H9 (cell line): ENCODE results near the gene CEP128. TPM values are rescaled to one million over a fixed set of nuclear protein-coding genes. Genes with fewer than 3 reads are reported as not detected.

ENCODE experiments used
- DNase-seq: peaks from one replicate; pipeline ENCODE4 v3.0.0-alpha.2; 2017
- H2AFZ ChIP-seq: one replicate; pipeline ENCODE4 v1.6.1; 2013; ENCODE audit warnings: mild to moderate bottlenecking, low read length, control low read depth, moderate library complexity
- H2AK5ac ChIP-seq: 2 replicates; pipeline ENCODE4 v1.6.1; 2013; ENCODE audit warnings: low read length, control low read depth, mixed read lengths; ENCODE audit not compliant: insufficient read length
- H2BK120ac ChIP-seq: one replicate; pipeline ENCODE4 v1.6.1; 2013; ENCODE audit warnings: low read depth, mild to moderate bottlenecking, low read length, control low read depth, inconsistent platforms; ENCODE audit not compliant: poor library complexity, severe bottlenecking
- H2BK12ac ChIP-seq: 2 replicates; pipeline ENCODE4 v1.6.1; 2013; ENCODE audit warnings: low read length, control low read depth, mixed read lengths, low read depth; ENCODE audit not compliant: insufficient read length
- H2BK15ac ChIP-seq: 2 replicates; pipeline ENCODE4 v1.6.1; 2013; ENCODE audit warnings: low read depth, low read length, control low read depth
- H2BK20ac ChIP-seq: one replicate; pipeline ENCODE4 v1.6.1; 2013; ENCODE audit warnings: low read depth, mild to moderate bottlenecking, low read length, control low read depth, inconsistent platforms; ENCODE audit not compliant: poor library complexity, severe bottlenecking
- H2BK5ac ChIP-seq: 2 replicates; pipeline ENCODE4 v1.6.1; 2013; ENCODE audit warnings: low read length, control low read depth, mixed read lengths; ENCODE audit not compliant: insufficient read length
- H3K14ac ChIP-seq: 2 replicates; pipeline ENCODE4 v1.6.1; 2013; ENCODE audit warnings: low read length, control low read depth; ENCODE audit not compliant: insufficient read depth
- H3K18ac ChIP-seq: 2 replicates; pipeline ENCODE4 v1.6.1; 2013; ENCODE audit warnings: low read depth, mild to moderate bottlenecking, mixed read lengths, low read length, control low read depth; ENCODE audit not compliant: insufficient read length
- H3K23ac ChIP-seq: 2 replicates; pipeline ENCODE4 v1.6.1; 2013; ENCODE audit warnings: low read length, control low read depth, mixed read lengths, low read depth; ENCODE audit not compliant: insufficient read length
- H3K23me2 ChIP-seq: 2 replicates; pipeline ENCODE4 v1.6.1; 2013; ENCODE audit warnings: low read depth, mild to moderate bottlenecking, mixed read lengths, low read length, control low read depth; ENCODE audit not compliant: insufficient read length, poor library complexity, severe bottlenecking
- H3K27ac ChIP-seq: 2 replicates; pipeline ENCODE4 v1.5.1; 2013; ENCODE audit warnings: low read length, control low read depth, mixed read lengths, low read depth; ENCODE audit not compliant: insufficient read length
- H3K27me3 ChIP-seq: 2 replicates; pipeline ENCODE4 v1.6.1; 2013; ENCODE audit warnings: low read length, control low read depth, inconsistent platforms; ENCODE audit not compliant: insufficient read depth
- H3K4ac ChIP-seq: 2 replicates; pipeline ENCODE4 v1.6.1; 2013; ENCODE audit warnings: low read depth, mild to moderate bottlenecking, control low read depth, inconsistent platforms, low read length, moderate library complexity
- H3K4me1 ChIP-seq: 2 replicates; pipeline ENCODE4 v1.6.1; 2013; ENCODE audit warnings: low read length, control low read depth, inconsistent platforms; ENCODE audit not compliant: insufficient read depth
- H3K4me2 ChIP-seq: 2 replicates; pipeline ENCODE4 v1.6.1; 2013; ENCODE audit warnings: low read length, control low read depth, mixed read lengths; ENCODE audit not compliant: insufficient read length, insufficient read depth
- H3K56ac ChIP-seq: 2 replicates; pipeline ENCODE4 v1.6.1; 2013; ENCODE audit warnings: low read depth, mild to moderate bottlenecking, mixed read lengths, low read length, control low read depth; ENCODE audit not compliant: insufficient read length
- H3K79me1 ChIP-seq: 2 replicates; pipeline ENCODE4 v1.6.1; 2013; ENCODE audit warnings: low read depth, mild to moderate bottlenecking, moderate library complexity, low read length, control low read depth, inconsistent platforms; ENCODE audit not compliant: insufficient read depth, poor library complexity, severe bottlenecking
- H3K79me2 ChIP-seq: 2 replicates; pipeline ENCODE4 v1.6.1; 2013; ENCODE audit warnings: low read length, control low read depth, inconsistent platforms; ENCODE audit not compliant: insufficient read depth
- H3K9ac ChIP-seq: 2 replicates; pipeline ENCODE4 v1.6.1; 2013; ENCODE audit warnings: low read length, control low read depth, mixed read lengths; ENCODE audit not compliant: insufficient read length; ENCODE audit errors: extremely low read depth
- H3K9me3 ChIP-seq: one replicate; pipeline ENCODE4 v1.6.1; 2013; ENCODE audit warnings: low read depth, low read length, inconsistent platforms; ENCODE audit not compliant: control insufficient read depth
- H3T11ph ChIP-seq: one replicate; pipeline ENCODE4 v1.6.1; 2013; ENCODE audit warnings: mild to moderate bottlenecking, low read length, control low read depth, inconsistent platforms
- H4K20me1 ChIP-seq: one replicate; pipeline ENCODE4 v1.6.1; 2013; ENCODE audit not compliant: control insufficient read depth, insufficient read length, insufficient read depth
- H4K5ac ChIP-seq: 2 replicates; pipeline ENCODE4 v1.6.1; 2013; ENCODE audit warnings: low read depth, mild to moderate bottlenecking, mixed read lengths, low read length, control low read depth; ENCODE audit not compliant: insufficient read length
- H4K8ac ChIP-seq: replicated peaks from 2 replicates; pipeline ENCODE4 v1.6.1; 2013; ENCODE audit warnings: low read length, control low read depth, mixed read lengths, low read depth; ENCODE audit not compliant: insufficient read length
- H4K91ac ChIP-seq: 2 replicates; pipeline ENCODE4 v1.6.1; 2013; ENCODE audit warnings: low read depth, mild to moderate bottlenecking, moderate library complexity, mixed read lengths, low read length, control low read depth; ENCODE audit not compliant: insufficient read length
- H3K27ac Mint-ChIP-seq, 3 experiments: 2 replicates in 2 of 3; 3 replicates in 1 of 3; pipeline ENCODE4 v1.8.0; 2020 to 2021; ENCODE audit warnings: mixed read lengths in 3 of 3, mild to moderate bottlenecking in 1 of 3, moderate library complexity in 1 of 3
- H3K27me3 Mint-ChIP-seq: 2 replicates; pipeline ENCODE4 v1.8.0; 2021; ENCODE audit warnings: low read depth, mild to moderate bottlenecking, moderate library complexity, mixed read lengths
- H3K36me3 Mint-ChIP-seq, 3 experiments: 2 replicates in 2 of 3; 3 replicates in 1 of 3; pipeline ENCODE4 v1.8.0; 2020 to 2021; ENCODE audit warnings: low read depth in 3 of 3, mixed read lengths in 3 of 3; ENCODE audit not compliant: insufficient read depth in 1 of 3
- H3K4me1 Mint-ChIP-seq, 2 experiments: 2 replicates each; pipeline ENCODE4 v1.8.0; 2020; ENCODE audit warnings: mixed read lengths in 2 of 2
- H3K4me3 Mint-ChIP-seq, 2 experiments: 2 replicates in 1 of 2; 3 replicates in 1 of 2; pipeline ENCODE4 v1.8.0; 2020 to 2021; ENCODE audit warnings: mild to moderate bottlenecking in 2 of 2, mixed read lengths in 2 of 2, moderate library complexity in 1 of 2
- H3K9me3 Mint-ChIP-seq, 2 experiments: 2 replicates in 1 of 2; 3 replicates in 1 of 2; pipeline ENCODE4 v1.8.0; 2020; ENCODE audit warnings: mild to moderate bottlenecking in 2 of 2, mixed read lengths in 2 of 2, moderate library complexity in 1 of 2
- CTCF ChIP-seq: fragments of 200-600 bp; sonication (generic); conservative IDR thresholded peaks from 3 replicates; pipeline ENCODE4 v1.8.0; 2021; ENCODE audit warnings: antibody characterized with exemption, mild to moderate bottlenecking
- WGBS: extraction: QIAGEN DNeasy Blood & Tissue Kit; methylation state at CpG from one replicate; pipeline ENCODE4 v1.1.7; 2013; ENCODE audit warnings: missing lambda C conversion rate, low lambda C conversion rate, mixed read lengths; ENCODE audit not compliant: insufficient read length; ENCODE audit errors: extremely low coverage; 5-methylcytosine and 5-hydroxymethylcytosine counted together
- total RNA-seq: library from RNA; stranded (reverse); gene quantifications from 2 replicates; pipeline ENCODE4 v1.2.1, GENCODE V29; 2021

CEP128 gene
- total RNA-seq, 1 experiment from 2014 or later, result 16.3 TPM

DNA sequence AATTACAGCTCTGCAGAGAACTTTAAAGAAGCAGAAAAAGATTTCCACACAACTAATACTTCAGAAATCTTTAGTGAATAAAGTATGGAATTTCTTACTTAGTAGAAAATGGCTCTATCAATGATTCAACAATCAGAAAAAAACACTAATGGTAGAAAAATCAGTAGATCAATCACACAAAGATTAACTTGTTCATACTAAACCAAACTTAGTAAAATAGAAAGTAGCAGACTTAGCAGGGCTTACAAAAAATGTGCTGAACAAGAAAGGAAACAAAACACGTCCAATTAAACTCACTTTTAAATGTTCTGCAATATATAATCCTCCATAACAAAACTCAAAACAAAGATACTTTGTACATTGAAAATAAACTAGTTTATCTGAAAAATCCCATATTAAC is 38.9 kb downstream of the CEP128 start:
- no peak for TF ChIP-seq CTCF
- H4K20me1 ChIP-seq, result no peaks in the 10 kb centered on the region
- H2BK15ac ChIP-seq, result no peak overlapping the region
- H4K5ac ChIP-seq, result no peak overlapping the region
- Mint-ChIP-seq H3K4me1 (peaks cover 11% of the 10 kb centered on the region in 2 experiments; a peak in 3 of 4 replicates), H3K27ac (peak overlapping the region in 1 of 3 experiments; percentile 20; a peak in 1 of 7 replicates), H3K9me3 (no peaks in the 10 kb centered on the region), H3K4me3 (no peak overlapping the region), H3K27me3 (no peaks in the 10 kb centered on the region), H3K36me3 (no peaks in the 10 kb centered on the region; a peak in 1 of 7 replicates)
- H3K27ac ChIP-seq, result no peak overlapping the region
- no peaks in the 10 kb centered on the region for H3K4me1 ChIP-seq
- H3K56ac ChIP-seq, result no peak overlapping the region
- no peaks in the 10 kb centered on the region for H3K23me2 ChIP-seq
- DNase-seq, result no peak
- no peaks in the 10 kb centered on the region for H3K79me1 ChIP-seq
- H2BK5ac ChIP-seq, result no peak overlapping the region
- no peak overlapping the region for H3K14ac ChIP-seq
- no peak overlapping the region for H2BK120ac ChIP-seq
- no peak overlapping the region for H3K4ac ChIP-seq
- no peak overlapping the region for H2BK12ac ChIP-seq
- H3K27me3 ChIP-seq, result no peaks in the 10 kb centered on the region
- no peak overlapping the region for H3T11ph ChIP-seq
- H3K9ac ChIP-seq, result no peak overlapping the region
- H2AFZ ChIP-seq, result no peak overlapping the region
- H4K91ac ChIP-seq, result no peak overlapping the region
- H3K9me3 ChIP-seq, result no peaks in the 10 kb centered on the region
- no peak overlapping the region for H2BK20ac ChIP-seq
- H4K8ac ChIP-seq, result no peak overlapping the region
- WGBS, result 100% methylated on average over 1 of the region's 1 CpG
- H3K18ac ChIP-seq, result no peak overlapping the region
- H3K79me2 ChIP-seq, result no peaks in the 10 kb centered on the region
- H3K23ac ChIP-seq, result no peak overlapping the region
- H3K4me2 ChIP-seq, result no peak overlapping the region
- no peak overlapping the region for H2AK5ac ChIP-seq
